Activated CD4-positive, alpha-beta T cell treated with anti-CD3 and anti-CD28 coated beads, Interleukin-2, amount 50 U/mL, for 4 hours (primary cell): ENCODE results near the gene ATP6V1D.
A peak's percentile ranks its signal among the peaks of the same experiment; 100 is the strongest.
"Not testable (repeated sequence)": the region's sequence is repeated elsewhere in the genome, so short reads cannot be mapped to it uniquely, and the experiment has no call there.

ENCODE experiments used
- DNase-seq, 2 experiments: peaks; one replicate each; pipeline ENCODE4 v3.0.0-alpha.2; 2020

Gene ATP6V1D

GRCh38 chr14:67365476-67365875 is 5.9 kb upstream of the ATP6V1D start:
- DNase-seq, result no peak

GRCh38 chr14:67360470-67361206 is 1.0 kb upstream of the ATP6V1D start:
- DNase-seq, result peak; percentile 34 to 38

GRCh38 chr14:67358924-67359774 is 455 bp downstream of the ATP6V1D start:
- DNase-seq, result no peak

GRCh38 chr14:67357969-67358354 is 1.6 kb downstream of the ATP6V1D start:
- DNase-seq, result no peak

- no peak for DNase-seq
Observed at GRCh38 chr14:67357186-67357968, 2.2 kb downstream of the ATP6V1D start.

- no peak for DNase-seq
Observed at GRCh38 chr14:67352055-67352454, 7.5 kb downstream of the ATP6V1D start.

GRCh38 chr14:67345583-67345982 is 14.0 kb downstream of the ATP6V1D start:
- DNase-seq, result no peak

- no peak for DNase-seq
Observed at GRCh38 chr14:67343601-67344230, 15.9 kb downstream of the ATP6V1D start.

GRCh38 chr14:67341231-67341630 is 18.4 kb downstream of the ATP6V1D start:
- not testable (repeated sequence) for DNase-seq

- DNase-seq, result no peak
Observed at GRCh38 chr14:67335781-67336180, 23.8 kb downstream of the ATP6V1D start.

- no peak for DNase-seq
Observed at GRCh38 chr14:67332468-67332867, 27.1 kb downstream of the ATP6V1D start.

- DNase-seq, result no peak
Observed at GRCh38 chr14:67331368-67332125, 28.1 kb downstream of the ATP6V1D start.

- not testable (repeated sequence) for DNase-seq
Observed at GRCh38 chr14:67329666-67330065, 29.9 kb downstream of the ATP6V1D start.

GRCh38 chr14:67319142-67319541 is 40.5 kb downstream of the ATP6V1D start:
- DNase-seq, result no peak

- no peak for DNase-seq
Observed at GRCh38 chr14:67317822-67318221, 41.8 kb downstream of the ATP6V1D start.

GRCh38 chr14:67313153-67313552 is 46.5 kb downstream of the ATP6V1D start:
- no peak for DNase-seq

- no peak for DNase-seq
Observed at GRCh38 chr14:67311868-67312267, 47.7 kb downstream of the ATP6V1D start.
